IMR-90 (cell line): ENCODE data around the gene CIBAR2. TPM values are rescaled to one million over a fixed set of nuclear protein-coding genes. Genes with fewer than 3 reads are reported as not detected.
"Not testable (repeated sequence)": the region's sequence is repeated elsewhere in the genome, so short reads cannot be mapped to it uniquely, and the experiment has no call there.

Experiments used
- ATAC-seq: fragments of 200-7000 bp; cut with Tn5 transposase; 2 replicates; pipeline ENCODE4 v1.9.1; 2020; ENCODE audit warnings: low read depth, mild to moderate bottlenecking, moderate library complexity
- BruUV-seq: library from RNA; stranded (reverse); fragments of 400-500 nt; replicated peaks from 2 replicates; lab custom pipeline; 2021; lab: Mats Ljungman, UMichigan
- CTCF ChIA-PET: fragments of 300-600 bp; formaldehyde crosslinking; extraction: SDS; loops from one replicate; lab custom pipeline; 2021; ENCODE audit warnings: antibody characterized with exemption; lab: Yijun Ruan, JAX
- POLR2A ChIA-PET: fragments of 300-600 bp; sonication (Branson Sonifier 250); formaldehyde crosslinking; loops from one replicate; lab custom pipeline; 2022; ENCODE audit warnings: antibody characterized with exemption; ENCODE audit not compliant: unreplicated experiment; lab: Charles Lee
- DNase-seq: peaks from one replicate; pipeline ENCODE4 v3.0.0; 2013
- H2AFZ ChIP-seq: replicated peaks from 2 replicates; pipeline ENCODE3; 2013; ENCODE audit warnings: low read length, mild to moderate bottlenecking; ENCODE audit not compliant: poor library complexity
- H2AK5ac ChIP-seq: 2 replicates; pipeline ENCODE4 v1.6.1; 2013; ENCODE audit warnings: low read depth, low read length, inconsistent platforms
- H2AK9ac ChIP-seq: replicated peaks from 2 replicates; pipeline ENCODE3; 2013; ENCODE audit warnings: mild to moderate bottlenecking, low read depth, low read length, moderate library complexity; ENCODE audit not compliant: poor library complexity
- H2BK120ac ChIP-seq: 2 replicates; pipeline ENCODE4 v1.6.1; 2013; ENCODE audit warnings: low read depth, low read length, inconsistent platforms
- H2BK15ac ChIP-seq: 3 replicates; pipeline ENCODE4 v1.6.1; 2013; ENCODE audit warnings: low read depth, low read length, inconsistent platforms
- H2BK20ac ChIP-seq: 2 replicates; pipeline ENCODE4 v1.6.1; 2013; ENCODE audit warnings: low read depth, mild to moderate bottlenecking, inconsistent platforms, low read length, moderate library complexity
- H2BK5ac ChIP-seq: 2 replicates; pipeline ENCODE4 v1.6.1; 2013; ENCODE audit warnings: mild to moderate bottlenecking, low read depth, low read length, inconsistent platforms; ENCODE audit not compliant: poor library complexity, severe bottlenecking
- H3K14ac ChIP-seq: replicated peaks from 2 replicates; pipeline ENCODE4 v1.6.1; 2013; ENCODE audit warnings: low read depth, low read length, inconsistent platforms
- H3K18ac ChIP-seq: 2 replicates; pipeline ENCODE4 v1.6.1; 2013; ENCODE audit warnings: low read depth, low read length, control low read depth
- H3K23ac ChIP-seq: 2 replicates; pipeline ENCODE4 v1.6.1; 2013; ENCODE audit warnings: low read depth, low read length, inconsistent platforms
- H3K27ac ChIP-seq: 2 replicates; pipeline ENCODE4 v1.5.1; 2013; ENCODE audit warnings: mild to moderate bottlenecking, control low read depth, low read length; ENCODE audit not compliant: insufficient read depth
- H3K27me3 ChIP-seq: 2 replicates; pipeline ENCODE4 v1.6.1; 2013; ENCODE audit warnings: low read length; ENCODE audit not compliant: control insufficient read depth, insufficient read depth
- H3K36me3 ChIP-seq: 2 replicates; pipeline ENCODE4 v1.6.1; 2013; ENCODE audit warnings: low read length, mixed read lengths; ENCODE audit not compliant: control insufficient read depth, insufficient read depth
- H3K4ac ChIP-seq: 2 replicates; pipeline ENCODE4 v1.6.1; 2013; ENCODE audit warnings: low read depth, low read length, inconsistent platforms
- H3K4me1 ChIP-seq: 2 replicates; pipeline ENCODE4 v1.6.1; 2013; ENCODE audit warnings: low read length, mixed read lengths; ENCODE audit not compliant: control insufficient read depth, insufficient read depth
- H3K4me2 ChIP-seq: 2 replicates; pipeline ENCODE4 v1.6.1; 2013; ENCODE audit warnings: low read depth, mild to moderate bottlenecking, control low read depth, low read length, moderate library complexity
- H3K4me3 ChIP-seq: 2 replicates; pipeline ENCODE4 v1.5.1; 2013; ENCODE audit warnings: low read depth, mild to moderate bottlenecking, control low read depth, low read length, moderate library complexity; ENCODE audit not compliant: insufficient read depth
- H3K56ac ChIP-seq: 2 replicates; pipeline ENCODE4 v1.6.1; 2013; ENCODE audit warnings: low read length, inconsistent platforms; ENCODE audit not compliant: insufficient read depth; ENCODE audit errors: extremely low read depth
- H3K79me1 ChIP-seq, 2 experiments: 2 replicates each; pipeline ENCODE4 v1.6.1; 2013; ENCODE audit warnings: low read length in 2 of 2, inconsistent platforms in 1 of 2, low read depth in 1 of 2
- H3K9ac ChIP-seq: 2 replicates; pipeline ENCODE4 v1.6.1; 2013; ENCODE audit warnings: low read depth, low read length, control low read depth
- H3K9me1 ChIP-seq: 2 replicates; pipeline ENCODE4 v1.6.1; 2013; ENCODE audit warnings: low read length, inconsistent platforms; ENCODE audit not compliant: insufficient read depth
- H3K9me3 ChIP-seq: 2 replicates; pipeline ENCODE4 v1.6.1; 2013; ENCODE audit warnings: low read length; ENCODE audit not compliant: control insufficient read depth, insufficient read depth
- H4K20me1 ChIP-seq: 2 replicates; pipeline ENCODE4 v1.6.1; 2013; ENCODE audit warnings: low read length, inconsistent platforms; ENCODE audit not compliant: insufficient read depth
- H4K5ac ChIP-seq: 2 replicates; pipeline ENCODE4 v1.6.1; 2013; ENCODE audit warnings: mild to moderate bottlenecking, low read depth, low read length, control low read depth
- H4K8ac ChIP-seq, 2 experiments: 2 replicates each; pipeline ENCODE4 v1.6.1; 2013; ENCODE audit warnings: low read depth in 2 of 2, low read length in 2 of 2, control low read depth in 1 of 2, inconsistent platforms in 1 of 2
- H4K91ac ChIP-seq: 2 replicates; pipeline ENCODE4 v1.6.1; 2013; ENCODE audit warnings: low read depth, low read length, inconsistent platforms; ENCODE audit not compliant: insufficient read depth
- WGBS, 2 experiments: methylation state at CpG; one replicate each; pipeline versions ENCODE4 v1.1.5 to v1.1.7; 2013; ENCODE audit warnings: missing lambda C conversion rate in 2 of 2; ENCODE audit not compliant: insufficient read length in 1 of 2; ENCODE audit errors: extremely low coverage in 2 of 2; 5-methylcytosine and 5-hydroxymethylcytosine counted together
- dilution Hi-C: fragments of 300-500 bp; cut with HindIII; formaldehyde crosslinking; loops from one replicate; pipeline ENCODE4 v1.14.3; 2018; ENCODE audit warnings: low sequenced_read_pairs; ENCODE audit not compliant: unreplicated experiment
- in situ Hi-C: fragments of 300-500 bp; cut with MboI; formaldehyde crosslinking; loops from 3 replicates; pipeline ENCODE4 v1.14.3; 2019; ENCODE audit warnings: low sequenced_read_pairs, inconsistent platforms, mixed read lengths
- intact Hi-C: fragments of 100-400 bp; cut with micrococcal nuclease; formaldehyde crosslinking; loops from 2 replicates; pipeline ENCODE4 v1.10.0; 2022
- polyA plus RNA-seq, 3 experiments: library from polyadenylated mRNA; depleted of rRNA; stranded (reverse); fragments of >200 nt; gene quantifications; 2 replicates each; pipeline ENCODE4 v1.2.3, GENCODE V29; 2012; ENCODE audit warnings: low replicate concordance in 1 of 3
- total RNA-seq: library from RNA; depleted of rRNA; stranded (reverse); fragments of >200 nt; gene quantifications from 2 replicates; pipeline ENCODE4 v1.2.3, GENCODE V29; 2012

The CIBAR2 gene
- total and polyA plus RNA-seq, 2 of the 4 experiments (the other 2 are of a cell fraction), result 0.18 to 0.24 TPM

- H2AK9ac ChIP-seq, result peak overlapping the region; percentile 73
- H4K91ac ChIP-seq, result peak overlapping the region; percentile 78
- DNase-seq, H3K79me1 ChIP-seq, POLR2A ChIA-PET, H3K4me3 ChIP-seq, intact Hi-C loops, in situ Hi-C loops, H3K36me3 ChIP-seq, dilution Hi-C loops, H3K27me3 ChIP-seq, ATAC-seq, H4K20me1 ChIP-seq, BruUV-seq, H3K9me3 ChIP-seq: not testable (repeated sequence)
- WGBS, 2 experiments, result 100% methylated on average over 1 of the region's 6 CpGs; no CpG with 5 or more reads in 1 of the 2 experiments
- peak overlapping the region; percentile 59 for H3K4me2 ChIP-seq
- peak overlapping the region; percentile 54 for H3K9ac ChIP-seq
- peak overlapping the region; percentile 91 for H2AFZ ChIP-seq
- H3K27ac ChIP-seq, result peak overlapping the region; percentile 87
- H3K18ac ChIP-seq, result peak overlapping the region; percentile 95
- peaks cover 20% of the 10 kb centered on the region for H3K4me1 ChIP-seq
- peak overlapping the region; percentile 88 for H3K14ac ChIP-seq
- H2BK20ac ChIP-seq, result peak overlapping the region; percentile 90
- CTCF ChIA-PET, result interaction anchor here (1.5 kb wide), 1 partner anchor 9 kb away, joined by 4 read pairs; no protein-coding TSS in a partner anchor
- H2BK120ac ChIP-seq, result peak overlapping the region; percentile 97
- H3K9me1 ChIP-seq, result peaks cover 11% of the 10 kb centered on the region; the same call in 1 of the 2 replicates
- H2BK5ac ChIP-seq, result peak overlapping the region; percentile 89
- peak overlapping the region; percentile 91; the same call in 1 of the 2 replicates for H3K23ac ChIP-seq
- peak overlapping the region; percentile 99 for H4K5ac ChIP-seq
- peak overlapping the region; percentile 5; the same call in 1 of the 2 replicates for H3K56ac ChIP-seq
- peak overlapping the region; percentile 93 to 97 for H4K8ac ChIP-seq
- H3K4ac ChIP-seq, result peak overlapping the region; percentile 92
- peak overlapping the region; percentile 69; the same call in 1 of the 3 replicates for H2BK15ac ChIP-seq
- peak overlapping the region; percentile 95 for H2AK5ac ChIP-seq
Observed at GRCh38 chr16:85123441-85123840, 11.2 kb upstream of the CIBAR2 start.
